HuH-7 (cell line): Measurements from ENCODE around the gene EPN1.

ENCODE experiments used
- DNase-seq: peaks from one replicate; pipeline ENCODE4 v3.0.0; 2011; ENCODE audit warnings: low spot score

The EPN1 gene

DNA sequence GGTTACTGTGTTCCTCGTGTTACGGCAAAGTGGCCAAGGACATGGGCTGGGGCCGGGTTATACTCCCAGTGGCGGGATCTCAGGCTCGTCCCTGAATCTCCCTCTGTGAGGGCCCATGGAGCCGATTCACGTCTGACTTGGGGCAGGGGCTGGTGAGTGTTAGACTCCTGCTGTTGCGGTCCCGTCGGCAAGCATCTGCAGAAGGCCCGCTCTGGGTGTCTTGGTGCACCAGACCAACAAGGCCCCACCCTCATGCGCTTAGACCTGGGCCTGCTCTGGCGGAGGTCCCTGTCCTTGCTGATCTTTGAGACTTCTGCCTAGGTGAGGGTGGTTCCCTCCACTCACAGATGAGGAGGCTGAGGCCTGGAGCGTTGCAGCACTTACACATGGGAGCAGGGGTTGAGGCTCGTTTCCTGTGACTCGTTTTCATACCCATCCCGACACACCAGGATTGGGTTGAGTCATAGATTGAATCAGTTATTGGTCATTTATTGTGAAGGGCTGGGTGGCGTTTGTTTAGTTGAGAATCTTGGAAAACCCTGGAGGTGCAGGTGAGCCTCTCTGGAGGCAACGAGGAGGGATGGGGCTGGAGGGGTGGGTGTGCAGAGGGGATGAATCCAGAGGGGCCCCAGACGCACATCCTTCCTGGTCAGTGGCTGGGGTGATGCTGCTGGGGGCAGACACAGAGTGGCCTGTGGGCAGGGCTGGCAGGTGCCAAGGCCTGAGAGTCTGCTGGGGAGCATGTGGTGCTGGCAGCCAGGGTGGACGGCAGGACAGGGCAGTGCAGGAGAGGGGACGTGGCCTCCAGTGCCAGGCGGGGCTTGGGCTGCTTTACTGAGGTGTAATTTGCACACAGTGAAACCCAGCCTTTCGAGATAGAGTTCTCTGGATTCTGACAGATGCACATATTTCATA, 4.6 kb downstream of the EPN1 start:
- DNase-seq = no peak

DNA sequence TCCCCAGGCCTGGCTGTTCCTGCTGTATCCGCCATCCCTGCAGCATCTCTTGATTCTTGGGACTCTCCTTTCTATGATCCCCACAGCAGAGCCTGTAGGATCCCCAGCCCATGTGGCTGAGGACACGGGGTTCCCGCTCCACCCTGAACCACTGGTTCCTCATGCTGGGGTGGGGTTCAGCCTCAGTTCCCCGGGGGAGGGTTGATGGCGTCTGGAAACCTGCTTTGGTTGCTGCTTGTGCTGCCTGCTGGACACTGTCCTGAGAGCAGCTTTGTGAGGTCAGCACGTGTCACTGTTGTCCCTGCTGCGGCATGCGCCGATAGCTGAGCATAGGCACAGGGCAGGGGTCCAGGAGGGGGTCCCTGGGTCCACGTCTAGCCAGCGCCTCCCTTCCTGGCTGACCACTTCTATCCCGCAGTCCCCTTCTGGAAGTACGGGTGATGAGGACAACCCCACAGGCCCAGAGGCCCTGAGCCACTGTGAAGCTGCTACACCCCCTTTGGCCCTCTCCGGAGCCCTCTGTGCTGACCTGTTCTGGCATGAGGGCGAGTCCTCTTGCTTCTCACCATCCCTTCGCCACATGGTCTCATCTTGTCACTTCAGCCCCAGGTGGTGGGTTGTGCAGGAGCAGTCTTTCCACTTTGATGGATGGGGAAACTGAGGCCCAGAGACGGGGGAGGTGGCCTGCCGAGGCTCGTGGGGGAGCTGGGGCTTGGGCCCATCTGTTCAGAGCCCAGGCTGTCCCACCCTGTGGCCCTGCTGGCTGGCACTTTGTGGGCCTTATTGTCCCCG, 5.5 kb downstream of the EPN1 start:
- no peak for DNase-seq

DNA sequence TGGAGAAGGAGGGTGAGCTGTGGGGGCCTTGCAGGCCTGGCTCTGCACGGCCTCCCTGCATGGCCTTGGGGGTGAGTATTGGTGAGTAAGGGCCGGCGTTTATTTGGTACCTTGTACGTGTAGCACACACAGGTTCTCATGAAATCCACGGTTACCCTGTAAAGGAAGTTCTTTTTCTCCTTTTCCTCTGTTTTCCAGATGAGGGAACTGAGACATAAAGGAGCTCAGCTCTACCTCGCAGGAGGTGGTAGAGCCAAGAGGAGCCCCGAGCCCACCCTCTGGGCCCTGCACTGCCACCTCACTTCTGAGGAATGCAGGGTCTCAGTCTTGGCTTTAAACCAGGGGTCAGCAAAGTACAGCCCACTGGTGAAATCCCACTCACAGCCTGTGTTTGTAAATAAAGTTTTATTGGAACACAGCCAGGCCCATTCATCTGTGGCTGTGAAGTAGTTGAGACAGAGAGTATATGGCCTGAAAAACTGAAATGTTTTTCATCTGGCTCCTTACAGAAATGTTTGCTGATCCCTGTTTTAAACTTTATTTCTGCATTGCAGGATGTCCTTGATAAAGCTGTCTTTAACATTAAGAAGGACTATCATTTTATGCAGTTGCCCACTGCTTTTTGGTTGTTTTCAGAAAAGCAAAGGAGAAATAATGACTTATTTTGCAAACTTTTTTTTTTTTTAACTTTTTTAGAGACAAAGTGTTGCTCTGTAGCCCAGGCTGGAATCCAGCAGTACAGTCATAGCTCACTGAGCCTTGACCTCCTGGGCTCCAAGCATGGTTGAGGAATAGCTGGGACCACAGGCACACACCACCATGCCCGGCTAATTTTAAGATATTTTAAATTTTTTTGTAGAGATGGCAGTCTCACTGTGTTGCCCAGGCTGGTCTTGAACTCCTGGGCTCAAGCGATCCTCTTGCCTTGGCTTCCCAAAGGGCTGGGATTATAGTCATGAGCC, 6.4 kb downstream of the EPN1 start:
- no peak for DNase-seq

DNA sequence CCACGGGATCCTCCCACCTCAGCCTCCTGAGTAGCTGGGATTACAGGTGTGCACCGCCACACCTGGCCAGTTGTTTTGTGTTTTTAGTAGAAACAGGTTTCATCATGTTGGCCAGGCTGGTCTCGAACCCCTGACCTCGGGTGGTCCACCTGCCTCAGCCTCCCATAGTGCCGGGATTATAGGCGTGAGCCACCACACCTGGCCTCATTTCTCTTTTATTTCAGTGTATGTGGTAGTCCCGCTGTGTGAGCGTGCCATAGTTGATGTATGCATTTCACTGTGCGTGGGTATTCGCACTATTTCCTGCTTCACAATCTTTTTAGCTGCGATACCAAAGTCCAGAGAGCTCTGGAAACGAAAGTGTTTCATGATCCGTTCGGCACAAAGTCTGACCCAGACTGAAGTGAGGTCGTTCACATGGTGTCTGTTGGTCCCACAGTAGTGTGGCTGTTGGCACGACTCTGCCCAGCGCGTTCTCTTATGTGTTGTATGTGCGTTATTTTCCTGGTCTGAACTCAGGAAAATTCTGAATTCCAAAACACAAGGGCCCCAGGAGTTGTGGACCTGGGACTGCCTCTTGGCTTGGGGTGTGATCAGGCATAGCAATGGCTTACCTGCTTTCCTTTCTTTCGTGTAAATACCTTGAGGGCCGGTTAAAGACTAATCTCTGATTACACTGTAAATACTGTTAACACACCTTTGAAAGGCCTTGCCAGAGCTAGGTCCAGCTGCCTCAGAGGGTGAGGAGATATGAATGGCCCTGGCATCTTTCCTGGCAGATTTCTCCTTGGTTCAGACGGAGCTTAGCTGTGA, 8.6 kb downstream of the EPN1 start:
- DNase-seq = no peak

DNA sequence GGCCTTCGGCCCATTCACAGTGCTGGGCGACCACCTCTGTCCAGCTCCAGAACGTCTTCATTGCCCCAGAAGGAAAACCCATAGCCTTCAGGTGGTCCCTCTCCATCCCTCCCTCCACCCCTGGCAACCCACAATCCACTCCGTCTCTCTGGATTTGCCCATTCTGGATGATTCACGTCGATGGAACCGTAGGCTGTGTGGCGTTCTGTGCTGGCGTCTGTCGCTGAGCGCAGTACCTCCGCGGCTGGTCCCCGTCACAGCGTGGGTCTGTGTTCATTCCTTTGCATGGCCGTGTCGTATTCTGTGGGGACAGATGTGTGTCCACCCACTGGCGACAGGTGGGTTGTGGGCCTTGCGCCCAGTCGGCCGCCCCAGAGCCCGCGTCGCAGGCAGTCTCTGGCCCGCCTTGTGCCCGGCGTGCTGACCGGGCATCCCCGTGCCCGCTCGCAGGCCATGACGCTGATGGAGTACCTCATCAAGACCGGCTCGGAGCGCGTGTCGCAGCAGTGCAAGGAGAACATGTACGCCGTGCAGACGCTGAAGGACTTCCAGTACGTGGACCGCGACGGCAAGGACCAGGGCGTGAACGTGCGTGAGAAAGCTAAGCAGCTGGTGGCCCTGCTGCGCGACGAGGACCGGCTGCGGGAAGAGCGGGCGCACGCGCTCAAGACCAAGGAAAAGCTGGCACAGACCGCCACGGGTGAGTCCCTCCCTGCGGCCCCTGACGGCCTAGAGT, 10.1 kb downstream of the EPN1 start:
- no peak for DNase-seq

DNA sequence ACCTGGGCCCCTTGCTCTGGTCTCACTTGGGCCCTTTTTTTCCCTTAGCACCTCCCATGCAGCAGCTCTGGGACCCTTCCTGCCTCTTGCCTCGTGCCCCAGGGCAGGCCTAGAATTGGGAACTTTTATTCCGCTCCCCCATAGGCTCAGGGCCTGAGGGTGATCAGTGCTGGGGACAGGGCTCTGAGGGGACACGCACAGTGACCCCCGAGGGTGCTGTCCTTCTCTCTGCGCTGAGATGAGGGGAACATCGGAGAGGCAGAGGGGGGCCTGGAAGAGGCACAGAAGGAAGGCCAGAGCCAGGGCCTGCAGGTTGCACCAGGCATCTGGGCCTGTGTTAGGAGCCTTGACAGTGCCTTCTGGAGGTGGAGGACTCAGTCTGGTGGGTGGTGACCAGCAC, 10.8 kb downstream of the EPN1 start:
- DNase-seq = no peak

DNA sequence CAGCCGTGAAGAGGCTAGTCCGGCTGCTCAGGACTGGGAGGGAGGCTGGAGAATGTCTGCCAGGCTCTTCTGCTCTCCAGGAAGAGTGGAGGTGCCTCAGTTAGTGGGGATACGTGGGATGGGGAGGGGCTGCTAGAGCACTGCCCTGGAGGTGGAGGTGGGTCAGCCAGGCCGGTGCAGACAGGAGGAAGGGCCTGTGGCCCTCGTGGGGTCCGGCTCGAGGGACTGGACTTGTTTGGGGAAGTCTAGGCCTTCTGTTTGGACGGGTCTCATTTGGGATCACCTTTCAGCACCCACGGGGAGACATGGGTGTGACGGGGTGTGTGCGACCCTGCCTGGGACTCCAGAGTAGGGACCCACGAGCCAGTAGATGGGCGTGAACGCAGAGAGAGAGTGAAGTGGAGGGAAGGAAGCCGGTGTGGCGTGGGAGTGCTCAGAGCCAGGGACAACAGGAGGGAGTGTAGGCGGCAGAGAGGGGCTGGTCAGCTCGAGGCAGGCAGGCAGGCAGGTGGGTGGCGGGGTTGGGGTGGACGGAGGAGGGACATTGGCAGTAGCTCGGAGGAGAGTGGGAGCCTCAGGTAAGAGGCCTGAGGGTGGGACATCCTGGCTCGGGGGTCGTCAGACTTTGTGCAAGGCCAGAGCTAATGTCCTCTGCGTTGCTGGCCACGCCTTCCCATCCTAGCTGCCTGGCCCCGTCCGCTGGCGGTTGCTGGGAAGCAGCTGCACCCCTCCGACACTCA, 11.5 kb downstream of the EPN1 start:
- no peak for DNase-seq

DNA sequence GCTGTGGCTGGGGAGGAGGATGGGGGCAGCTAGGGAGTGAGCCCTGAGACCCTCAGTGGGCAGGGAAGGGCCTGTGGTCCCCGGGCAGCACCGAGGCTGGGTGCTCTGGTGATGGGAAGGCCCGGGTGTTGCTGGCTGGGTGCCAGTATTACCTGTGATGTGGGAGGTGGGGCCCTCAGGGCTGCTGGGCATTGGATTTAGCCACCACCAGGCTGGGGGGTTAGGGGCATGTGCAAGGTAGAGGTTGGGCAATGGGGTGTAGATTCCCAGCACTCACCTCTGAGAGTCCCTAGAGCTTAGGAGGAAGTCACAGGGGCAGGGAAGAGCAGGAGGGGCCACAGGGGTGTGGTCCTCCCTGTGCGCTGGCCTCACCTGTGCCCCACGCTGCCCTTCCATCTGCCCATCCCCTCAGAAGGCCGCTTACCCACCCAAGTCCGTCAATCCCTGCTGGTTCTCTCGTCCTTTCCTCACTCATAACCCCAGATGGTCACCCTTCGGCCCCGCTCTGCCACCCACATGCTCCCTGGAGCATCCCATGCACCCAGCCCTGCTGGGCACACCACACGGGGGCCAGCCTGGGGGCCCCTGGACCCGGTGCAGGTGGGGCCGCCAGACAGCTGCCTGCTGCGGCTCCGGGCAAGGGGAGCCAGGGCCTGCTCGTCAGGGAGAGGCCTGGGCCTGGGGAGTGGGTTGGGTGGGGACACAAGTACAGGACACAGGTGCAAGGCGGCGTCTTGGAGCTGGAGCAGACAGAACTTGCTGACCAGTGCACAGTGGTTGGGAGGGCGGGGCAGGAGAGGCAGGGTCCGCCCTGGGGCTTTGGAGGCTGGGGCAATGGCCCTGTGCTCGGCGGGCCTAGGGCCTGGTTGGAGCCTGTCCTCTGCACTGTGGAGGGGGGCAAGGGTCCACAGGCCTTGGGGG, 12.5 kb downstream of the EPN1 start:
- DNase-seq = no peak

DNA sequence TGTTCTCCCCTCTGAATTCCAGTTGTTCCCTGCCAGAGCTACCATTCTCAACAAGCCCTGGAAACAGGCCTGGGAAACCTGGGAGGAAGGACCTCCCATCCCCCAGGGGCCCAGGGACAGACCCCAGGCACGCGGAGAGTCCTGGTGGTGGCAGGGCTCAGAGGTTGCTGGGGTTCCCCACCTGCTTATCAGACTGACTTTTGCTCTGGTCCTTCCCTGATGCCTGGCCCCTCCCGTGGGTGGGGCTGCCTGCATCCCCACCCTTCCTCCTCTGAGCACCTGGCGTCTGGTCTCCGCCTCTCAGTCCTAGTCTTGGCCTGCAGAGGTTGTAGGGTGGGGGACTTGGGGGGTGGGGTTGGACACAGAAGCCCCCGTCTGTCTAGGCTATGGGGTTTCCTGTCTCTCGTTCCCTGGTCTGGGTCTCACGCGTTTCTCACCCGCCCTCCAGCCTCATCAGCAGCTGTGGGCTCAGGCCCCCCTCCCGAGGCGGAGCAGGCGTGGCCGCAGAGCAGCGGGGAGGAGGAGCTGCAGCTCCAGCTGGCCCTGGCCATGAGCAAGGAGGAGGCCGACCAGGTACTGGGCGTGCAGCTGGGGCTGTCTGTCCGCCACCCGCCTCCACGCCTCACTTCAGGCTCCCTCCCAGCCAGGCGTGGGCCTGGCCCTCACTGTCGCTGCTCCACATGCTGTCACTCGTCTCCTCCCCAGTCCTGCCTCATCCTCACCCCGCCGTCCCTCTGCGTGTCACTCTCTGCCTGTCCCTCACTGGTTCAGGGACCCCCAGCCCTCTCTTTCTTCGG, 13.6 kb downstream of the EPN1 start:
- DNase-seq = no peak

DNA sequence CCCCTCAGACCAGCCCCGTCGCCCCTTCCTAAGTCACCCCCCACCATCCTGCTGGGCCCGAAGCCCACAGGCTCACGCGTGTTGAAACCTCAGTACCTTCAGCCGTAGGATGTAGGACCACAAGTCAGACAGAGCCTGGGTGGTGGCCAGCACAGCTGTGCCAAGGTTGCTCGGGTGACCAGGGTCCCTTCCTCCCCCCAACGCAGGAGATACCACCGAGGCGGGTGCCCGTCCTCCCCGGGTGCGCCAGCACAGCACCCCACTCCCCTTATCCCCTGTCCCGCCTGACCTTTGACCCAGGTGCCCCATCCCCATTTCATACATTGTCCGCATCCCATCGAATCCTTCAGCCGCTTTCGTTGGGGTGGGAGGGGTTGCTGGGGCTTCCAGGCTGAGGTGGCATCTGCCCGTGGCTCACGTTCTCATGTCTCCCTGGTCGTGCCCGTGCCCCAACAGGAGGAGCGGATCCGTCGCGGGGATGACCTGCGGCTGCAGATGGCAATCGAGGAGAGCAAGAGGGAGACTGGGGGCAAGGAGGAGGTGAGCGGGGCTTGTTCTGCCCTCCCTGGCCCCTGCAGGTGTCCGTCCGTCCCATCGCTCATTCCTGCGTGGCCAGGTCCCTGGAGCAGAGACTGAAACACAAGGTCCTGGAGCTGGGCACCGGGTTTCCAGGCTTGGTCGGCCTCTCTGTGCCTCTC, 14.5 kb downstream of the EPN1 start:
- no peak for DNase-seq

DNA sequence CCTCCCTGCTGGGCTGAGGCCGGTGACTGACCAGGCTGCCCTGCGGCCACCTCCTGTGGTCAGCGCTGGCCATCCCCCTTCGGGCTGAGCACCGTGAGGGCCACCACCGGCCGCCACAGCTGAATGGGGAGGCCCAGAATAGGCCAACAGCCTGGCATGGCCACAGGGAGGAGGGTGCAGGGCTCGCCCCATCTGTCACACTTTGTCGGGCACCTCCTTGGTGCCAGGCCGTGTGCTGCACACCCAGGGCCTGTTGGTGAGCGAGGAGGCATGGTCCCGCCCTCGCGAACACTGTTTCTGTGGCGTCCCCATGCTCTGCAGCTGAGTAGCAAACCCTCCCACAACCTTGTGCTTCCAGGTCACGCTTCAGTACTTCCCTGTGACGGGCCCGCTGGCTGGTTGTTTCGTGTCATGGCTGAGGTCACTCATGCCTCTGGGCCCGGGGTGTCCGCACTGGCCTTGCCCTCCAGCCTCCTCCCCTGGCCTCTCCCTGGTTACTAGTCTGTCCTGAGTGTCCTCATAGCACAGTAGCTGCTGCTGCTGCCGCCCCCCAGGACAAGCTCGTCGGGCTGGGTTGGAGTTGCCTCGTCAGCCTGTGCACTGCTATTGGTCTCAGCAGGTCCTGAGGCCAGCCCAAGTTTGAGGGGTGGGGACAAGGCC, 15.2 kb downstream of the EPN1 start:
- DNase-seq = no peak

DNA sequence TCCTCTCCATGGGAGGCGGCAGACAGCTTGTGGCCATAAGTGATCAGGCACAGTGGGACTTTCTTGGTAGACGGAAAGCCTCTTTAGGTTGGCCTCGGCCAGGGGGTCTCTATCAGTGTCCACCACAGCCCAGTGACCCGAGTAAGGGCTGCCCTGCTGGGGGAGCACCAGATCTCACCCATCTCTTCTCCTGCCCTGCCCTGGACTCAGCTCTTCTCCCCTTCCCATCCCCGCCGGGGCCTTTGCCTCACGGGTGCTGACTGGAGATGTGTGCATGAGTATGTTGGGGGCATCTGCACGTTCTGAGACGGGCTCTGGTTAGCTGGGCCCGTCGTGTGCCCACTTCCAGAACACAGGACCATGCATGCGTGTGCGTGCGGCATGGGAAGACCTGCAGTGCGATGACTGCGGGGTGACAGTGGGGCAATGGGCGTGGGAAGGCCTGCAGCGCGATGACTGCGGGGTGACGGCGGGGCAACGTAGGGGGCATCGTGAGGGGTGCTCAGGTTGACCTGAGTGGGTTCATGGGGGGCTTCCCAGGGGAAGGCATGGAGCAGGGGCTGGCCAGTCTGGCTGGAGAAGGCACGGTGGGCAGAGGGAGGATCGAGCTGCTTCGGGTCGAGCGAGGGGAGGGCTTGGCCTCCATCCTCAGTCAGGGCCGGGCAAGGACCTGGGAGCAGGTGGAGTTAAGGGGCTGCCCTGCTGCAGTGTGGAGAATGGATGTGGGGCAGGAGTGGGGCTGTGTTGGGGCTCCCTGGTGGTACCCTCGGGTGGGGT, 15.9 kb downstream of the EPN1 start:
- no peak for DNase-seq

DNA sequence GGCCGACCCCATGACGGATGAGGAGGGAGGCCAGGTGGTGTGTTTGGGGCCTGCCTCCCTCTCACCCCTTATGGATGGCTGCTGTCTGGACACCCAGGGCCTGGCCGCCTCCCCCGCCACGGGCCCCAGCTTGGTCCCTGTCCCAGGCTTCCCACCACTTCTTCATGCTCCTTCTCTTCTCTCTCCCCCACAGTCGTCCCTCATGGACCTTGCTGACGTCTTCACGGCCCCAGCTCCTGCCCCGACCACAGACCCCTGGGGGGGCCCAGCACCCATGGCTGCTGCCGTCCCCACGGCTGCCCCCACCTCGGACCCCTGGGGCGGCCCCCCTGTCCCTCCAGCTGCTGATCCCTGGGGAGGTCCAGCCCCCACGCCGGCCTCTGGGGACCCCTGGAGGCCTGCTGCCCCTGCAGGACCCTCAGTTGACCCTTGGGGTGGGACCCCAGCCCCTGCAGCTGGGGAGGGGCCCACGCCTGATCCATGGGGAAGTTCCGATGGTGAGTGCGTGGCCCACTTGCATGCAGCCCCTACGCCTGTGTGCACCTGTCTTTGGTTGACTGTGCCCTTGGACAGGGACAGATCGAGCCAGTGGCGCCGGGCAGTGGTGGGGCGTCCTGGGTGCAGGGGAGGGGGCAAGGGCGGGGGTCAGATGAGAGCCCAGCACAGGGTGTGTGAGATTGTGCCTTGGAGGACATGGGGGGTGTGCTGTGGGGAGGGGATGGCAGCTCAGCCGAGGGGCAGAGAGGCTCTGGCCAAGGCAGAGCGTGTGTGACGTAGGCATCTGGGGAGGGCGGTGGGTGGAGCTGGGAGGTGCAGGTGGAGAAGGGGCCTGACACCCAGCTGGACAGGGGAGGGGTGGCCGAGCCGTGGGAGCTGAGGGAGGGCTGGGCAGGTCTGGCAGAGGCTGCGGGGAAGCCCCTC, 16.8 kb downstream of the EPN1 start:
- DNase-seq = no peak

DNA sequence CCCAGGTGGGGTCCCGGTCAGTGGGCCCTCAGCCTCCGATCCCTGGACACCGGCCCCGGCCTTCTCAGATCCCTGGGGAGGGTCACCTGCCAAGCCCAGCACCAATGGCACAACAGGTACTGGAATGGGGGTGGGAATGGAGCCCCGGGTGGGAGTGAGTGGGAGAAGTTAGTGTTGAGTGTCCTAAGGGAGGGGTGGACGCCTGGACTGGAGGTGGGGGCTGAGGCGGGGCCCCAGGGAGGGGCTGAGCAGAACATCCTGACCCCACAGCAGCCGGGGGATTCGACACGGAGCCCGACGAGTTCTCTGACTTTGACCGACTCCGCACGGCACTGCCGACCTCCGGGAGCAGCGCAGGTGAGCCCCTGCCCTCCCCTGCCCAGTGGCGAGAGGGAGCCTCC, 17.7 kb downstream of the EPN1 start:
- no peak for DNase-seq
